ENCODE data around the gene IAH1. TPM values are rescaled to one million over a fixed set of nuclear protein-coding genes. Genes with fewer than 3 reads are reported as not detected.

The IAH1 gene
- total and polyA plus RNA-seq, 10 of the 15 experiments (the other 5 are each of a cell fraction or from before 2014, with no cell fraction given): 57.4 to 125 (median 75.8) TPM

GRCh38 chr2:9484533-9484932, 10.2 kb downstream of the IAH1 start:
- Histone ChIP-seq H3K4me3 (no peak overlapping the region), H3K4me2 (ENCODE audit: control insufficient read depth, insufficient read depth) (no peak overlapping the region), H4K20me1 (ENCODE audit: control insufficient read depth, insufficient read depth) (no peaks in the 10 kb centered on the region), H3K36me3 (ENCODE audit: control insufficient read depth in 2 of 2, insufficient read depth in 2 of 2, low read length in 1 of 2) (peaks cover 23 to 43% of the 10 kb centered on the region in 2 experiments), H3K4me1 (ENCODE audit: control insufficient read depth, insufficient read depth, low read length) (0 out of 2 replicates have a peak, but pooled peaks cover 6% of the 10 kb centered on the region), H3K27ac (ENCODE audit: control insufficient read depth, insufficient read depth) (no peak overlapping the region), H3K79me2 (ENCODE audit: control insufficient read depth, insufficient read depth, low read length) (no peaks in the 10 kb centered on the region), H3K9ac (ENCODE audit: control insufficient read depth, insufficient read depth, low read length) (no peak overlapping the region), H3K27me3 (replicated peaks in 1 of 2; ENCODE audit: control insufficient read depth in 2 of 2, insufficient read depth in 2 of 2, low read length in 1 of 2) (no peaks in the 10 kb centered on the region), H3K9me3 (replicated peaks; ENCODE audit: control insufficient read depth, insufficient read depth, low read length) (no peaks in the 10 kb centered on the region), H2AFZ (ENCODE audit: control insufficient read depth, low read depth, low read length) (no peak overlapping the region)
- DNase-seq (ENCODE audit: low read depth, low spot score) (no peak), ATAC-seq (no peak), FAIRE-seq (no peak)
- ChIA-PET CTCF (no interaction called here), RAD21 (ENCODE audit: unreplicated experiment) (no interaction called here), POLR2A (no interaction called here), SMC1A (ENCODE audit: uncharacterized antibody, unreplicated experiment) (interaction anchor here (1.3 kb wide), 1 partner anchor 16 kb away, joined by 3 read pairs; no protein-coding TSS in a partner anchor)
- intact Hi-C loops (cut with micrococcal nuclease; ENCODE audit: unreplicated experiment) (no loop called here), in situ Hi-C loops (cut with MboI) (no loop called here)
- no peak for TF ChIP-seq SUPT20H (IDR thresholded peaks at IDR 0.05; ENCODE audit: borderline replicate concordance, control insufficient read depth, low read depth, low read length)
- no peak for TF ChIP-seq ZNF687 (IDR thresholded peaks at IDR 0.05)
- TF ChIP-seq PML (IDR thresholded peaks at IDR 0.05; ENCODE audit: low read length): no peak
- TF ChIP-seq CHD4 (IDR thresholded peaks at IDR 0.05): no peak
- TF ChIP-seq LARP7 (IDR thresholded peaks at IDR 0.05): no peak
- TF ChIP-seq ATF2 (IDR thresholded peaks at IDR 0.05; ENCODE audit: low read length): no peak
- no peak for TF ChIP-seq NKRF (conservative IDR thresholded peaks at IDR 0.05)
- no peak for TF ChIP-seq FOXK2 (IDR thresholded peaks at IDR 0.05)
- TF ChIP-seq BCL3 (IDR thresholded peaks at IDR 0.05; ENCODE audit: borderline replicate concordance, insufficient read depth, low read depth, low read length, poor library complexity, severe bottlenecking): no peak
- no peak for TF ChIP-seq SMARCA5 (IDR thresholded peaks at IDR 0.05)
- WGBS (ENCODE audit: insufficient coverage, insufficient replicate concordance, low lambda C conversion rate, missing lambda C conversion rate): 100% methylated on average over 5 of the region's 5 CpGs
- no TSS peak for BruUV-seq (replicated peaks)

Measured in GM12878 (cell line).